Left ventricle myocardium inferior (tissue), 1 donor: ENCODE measurements around the gene PPP1R1C. TPM values are rescaled to one million over a fixed set of nuclear protein-coding genes. Genes with fewer than 3 reads are reported as not detected.

ENCODE experiments used
- DNase-seq: peaks from one replicate; pipeline ENCODE4 v3.0.0-alpha.2; 2020
- H3K27ac ChIP-seq: fragments of 200-600 bp; replicated peaks from 2 replicates; pipeline ENCODE4 v1.8.0; 2021
- H3K27me3 ChIP-seq: fragments of 200-600 bp; 2 replicates; pipeline ENCODE4 v1.8.0; 2021; ENCODE audit warnings: low read depth
- H3K36me3 ChIP-seq: fragments of 200-600 bp; 2 replicates; pipeline ENCODE4 v1.8.0; 2021
- H3K4me1 ChIP-seq: fragments of 200-600 bp; 2 replicates; pipeline ENCODE4 v1.8.0; 2021
- H3K4me3 ChIP-seq: fragments of 200-600 bp; 2 replicates; pipeline ENCODE4 v1.8.0; 2021; ENCODE audit warnings: mild to moderate bottlenecking, moderate library complexity
- H3K9me3 ChIP-seq: fragments of 200-600 bp; replicated peaks from 2 replicates; pipeline ENCODE4 v1.8.0; 2021
- CTCF ChIP-seq: fragments of 200-600 bp; IDR thresholded peaks from 2 replicates; pipeline ENCODE4 v1.8.0; 2021; ENCODE audit warnings: antibody characterized with exemption, mild to moderate bottlenecking, borderline replicate concordance
- intact Hi-C: fragments of 100-400 bp; cut with micrococcal nuclease; formaldehyde crosslinking; loops from one replicate; pipeline ENCODE4 v1.11.0; 2022
- total RNA-seq: library from RNA; stranded (reverse); fragmentation: NEBNext Ultra II Directional; extraction: Animal tissue kit (Norgen Biotek cat#: 25700); gene quantifications from one replicate; pipeline ENCODE4 v1.2.1, GENCODE V29; 2021
- donor health status: DM: no; HTN: yes; CAD: no; lungs with severe emphysema.

Gene PPP1R1C
- total RNA-seq, 1 donor from 2014 or later = 33.1 TPM

GRCh38 chr2:182088681-182089320, 103.1 kb downstream of the PPP1R1C start:
- H3K27me3 ChIP-seq = no peaks in the 10 kb centered on the region
- no peak for TF ChIP-seq CTCF
- DNase-seq = no peak
- intact Hi-C loops = no loop called here
- H3K36me3 ChIP-seq = no peaks in the 10 kb centered on the region
- H3K9me3 ChIP-seq = peaks cover 3% of the 10 kb centered on the region
- no peak overlapping the region for H3K4me3 ChIP-seq
- H3K4me1 ChIP-seq = peaks cover 27% of the 10 kb centered on the region
- no peak overlapping the region for H3K27ac ChIP-seq

GRCh38 chr2:182090486-182090885, 104.8 kb downstream of the PPP1R1C start:
- H3K4me1 ChIP-seq = peaks cover 27% of the 10 kb centered on the region
- DNase-seq = no peak
- TF ChIP-seq CTCF = no peak
- H3K27me3 ChIP-seq = no peaks in the 10 kb centered on the region
- no peak overlapping the region for H3K4me3 ChIP-seq
- intact Hi-C loops = no loop called here
- no peaks in the 10 kb centered on the region for H3K36me3 ChIP-seq
- H3K27ac ChIP-seq = no peak overlapping the region
- no peaks in the 10 kb centered on the region for H3K9me3 ChIP-seq

GRCh38 chr2:182097571-182098164, 112.0 kb downstream of the PPP1R1C start:
- DNase-seq = no peak
- Histone ChIP-seq H3K36me3 (no peaks in the 10 kb centered on the region), H3K4me1 (no peaks in the 10 kb centered on the region), H3K4me3 (no peak overlapping the region), H3K9me3 (no peaks in the 10 kb centered on the region), H3K27ac (no peak overlapping the region), H3K27me3 (no peaks in the 10 kb centered on the region)
- no peak for TF ChIP-seq CTCF
- intact Hi-C loops = no loop called here

GRCh38 chr2:182098648-182099047, 113.0 kb downstream of the PPP1R1C start:
- no peak for TF ChIP-seq CTCF
- Histone ChIP-seq H3K36me3 (no peaks in the 10 kb centered on the region), H3K9me3 (no peaks in the 10 kb centered on the region), H3K4me1 (no peaks in the 10 kb centered on the region), H3K4me3 (no peak overlapping the region), H3K27ac (no peak overlapping the region), H3K27me3 (no peaks in the 10 kb centered on the region)
- intact Hi-C loops = no loop called here
- DNase-seq = no peak

GRCh38 chr2:182101263-182101662, 115.6 kb downstream of the PPP1R1C start:
- intact Hi-C loops = no loop called here
- H3K27ac ChIP-seq = no peak overlapping the region

More at GRCh38 chr2:182101263-182101662, 115.6 kb downstream of the PPP1R1C start:
- TF ChIP-seq CTCF = peak; percentile 15
- H3K9me3 ChIP-seq = no peaks in the 10 kb centered on the region
- no peak overlapping the region for H3K4me3 ChIP-seq
- no peaks in the 10 kb centered on the region for H3K27me3 ChIP-seq
- DNase-seq = no peak
- no peaks in the 10 kb centered on the region for H3K36me3 ChIP-seq
- H3K4me1 ChIP-seq = no peaks in the 10 kb centered on the region
